GM18867 (cell line): ENCODE results near the gene SPIN2B.

Source experiments
- ATAC-seq: cut with Tn5 transposase; IDR thresholded peaks from one replicate; pipeline ENCODE4 v1.9.1; 2021; ENCODE audit warnings: mild to moderate bottlenecking, moderate library complexity; ENCODE audit not compliant: unreplicated experiment

Gene SPIN2B

DNA sequence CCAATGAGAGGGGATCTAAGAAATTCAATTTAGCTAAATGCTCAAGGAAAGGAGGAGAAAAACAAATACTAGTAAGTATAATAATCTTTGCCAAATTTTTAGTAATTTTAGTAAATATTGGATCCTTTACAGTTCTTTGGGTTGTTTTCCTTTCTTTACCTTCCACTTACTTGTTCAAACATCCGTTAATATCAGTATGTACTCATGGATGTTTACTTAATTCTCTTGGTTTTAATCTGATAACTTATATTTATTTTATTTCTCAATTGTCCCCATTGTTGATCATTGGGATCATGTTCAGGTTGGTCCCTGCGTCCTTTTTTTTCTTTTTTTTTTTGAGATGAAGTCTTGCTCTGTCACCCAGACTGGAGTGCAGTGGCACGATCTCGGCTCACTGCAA, 46.9 kb downstream of the SPIN2B start:
- no peak for ATAC-seq

- ATAC-seq, result no peak
Observed at GRCh38 chrX:57070185-57070984, 51.0 kb downstream of the SPIN2B start.
